ENCODE measurements around the gene ZBTB5.
"Not testable (repeated sequence)": the region's sequence is repeated elsewhere in the genome, so short reads cannot be mapped to it uniquely, and the experiment has no call there.

ZBTB5 gene

DNA sequence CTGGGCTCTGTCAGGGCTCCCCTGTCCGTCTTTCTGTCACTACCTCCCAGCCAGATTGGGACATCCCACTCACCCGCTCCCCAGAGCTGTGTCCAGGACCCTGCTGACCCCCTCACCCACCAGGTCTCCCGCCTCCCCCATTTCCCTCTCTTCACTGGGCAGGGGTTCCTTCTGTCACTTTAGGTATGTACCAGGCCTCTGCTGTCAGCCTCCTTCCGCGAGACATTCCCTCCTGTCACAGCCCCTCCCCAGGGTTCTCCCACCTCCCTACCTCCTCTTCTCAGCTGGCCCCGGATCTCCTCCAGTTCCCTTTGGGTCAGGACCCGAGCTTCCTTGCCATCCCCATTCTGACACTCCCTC, 21.0 kb upstream of the ZBTB5 start:
- DNase-seq, result no peak

DNA sequence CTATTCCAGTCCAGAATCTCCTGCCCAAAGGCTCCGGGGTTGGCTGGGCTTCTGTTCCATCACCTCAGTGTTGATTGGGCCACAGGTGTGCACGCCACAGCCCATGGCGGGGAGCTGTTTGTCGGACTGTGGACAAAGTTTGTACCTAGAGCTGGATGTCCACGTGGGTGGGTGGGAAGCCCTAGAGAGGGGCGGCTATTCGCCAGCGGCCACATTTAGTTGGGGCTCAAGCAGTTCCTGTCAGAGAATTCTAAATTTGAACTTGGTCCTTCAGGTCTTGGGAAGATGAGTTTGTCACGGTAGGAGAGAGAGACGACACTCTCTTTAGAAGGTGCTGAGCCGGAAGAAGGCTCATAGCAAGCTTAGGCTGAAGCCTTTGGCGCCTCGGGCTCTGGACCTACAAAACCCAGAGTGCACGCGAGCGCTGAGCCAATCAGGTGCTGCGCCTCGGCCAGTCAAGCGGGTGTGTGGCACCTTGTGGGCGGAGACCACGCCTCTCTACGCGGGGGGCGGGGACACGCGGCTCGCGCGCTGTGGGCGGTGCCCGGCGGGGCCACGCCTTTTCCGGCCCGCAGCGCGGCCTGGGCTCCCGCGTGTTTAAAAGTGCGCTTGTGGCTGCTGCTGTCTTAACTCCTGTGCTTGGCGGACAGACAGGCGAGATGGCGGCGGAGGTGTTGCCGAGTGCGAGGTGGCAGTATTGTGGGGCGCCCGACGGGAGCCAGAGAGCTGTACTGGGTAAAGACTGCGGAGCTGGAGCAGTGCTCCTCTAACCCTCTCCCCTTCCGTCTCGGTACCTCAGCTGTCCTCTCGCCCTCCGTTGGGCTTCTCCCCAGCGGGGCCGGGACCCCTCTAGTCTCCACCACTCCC, 20.4 kb upstream of the ZBTB5 start, which contains the start of gene POLR1E:
Gene POLR1E (plus strand): TSS at position 560 of the 867 bp plus-strand sequence. CDS start 100 bp downstream, at position 660.
- peak; percentile 80 for DNase-seq

DNA sequence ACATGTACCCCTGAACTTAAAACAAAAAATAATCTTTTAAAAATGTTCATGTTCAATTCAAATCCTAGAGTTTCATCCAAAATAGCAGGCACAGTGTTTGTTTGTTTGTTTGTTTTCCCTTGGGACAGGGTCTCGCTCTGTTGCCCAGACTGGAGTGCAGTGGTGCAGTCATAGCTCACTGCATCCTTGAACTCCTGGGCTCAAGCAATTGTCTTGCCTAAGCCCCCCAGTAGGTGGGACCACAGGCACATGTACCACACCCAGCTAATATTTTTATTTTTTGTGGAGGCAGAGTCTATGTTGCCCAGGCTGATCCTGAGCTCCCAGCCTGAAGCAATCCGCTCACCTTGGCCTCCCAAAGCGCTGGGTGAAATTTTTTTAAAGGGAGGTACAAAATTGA, 15.5 kb upstream of the ZBTB5 start:
- no peak for DNase-seq

DNA sequence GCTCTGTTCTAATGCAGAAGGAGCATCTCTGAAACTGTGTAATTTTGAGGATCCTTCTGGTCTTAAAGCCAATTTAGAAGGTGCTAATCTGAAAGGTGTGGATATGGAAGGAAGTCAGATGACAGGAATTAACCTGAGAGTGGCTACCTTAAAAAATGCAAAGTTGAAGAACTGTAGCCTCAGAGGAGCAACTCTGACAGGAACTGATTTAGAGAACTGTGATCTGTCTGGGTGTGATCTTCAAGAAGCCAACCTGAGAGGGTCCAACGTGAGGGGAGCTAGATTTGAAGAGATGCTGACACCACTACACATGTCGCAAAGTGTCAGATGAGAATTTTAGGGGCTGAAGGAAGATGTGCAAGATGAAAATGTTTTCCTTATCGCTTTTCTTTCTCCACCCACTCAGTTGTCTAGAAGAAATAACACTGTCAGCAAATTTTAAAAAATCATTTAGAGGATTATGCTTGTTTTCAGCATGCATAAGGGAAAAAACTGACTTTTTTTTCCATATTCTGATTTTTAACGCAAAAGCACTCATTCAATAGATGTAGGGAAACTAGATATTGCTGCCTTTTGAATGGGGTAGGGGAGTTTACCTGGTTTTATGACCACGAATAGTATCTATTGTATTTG, 12.9 kb upstream of the ZBTB5 start:
- not testable (repeated sequence) for DNase-seq

DNA sequence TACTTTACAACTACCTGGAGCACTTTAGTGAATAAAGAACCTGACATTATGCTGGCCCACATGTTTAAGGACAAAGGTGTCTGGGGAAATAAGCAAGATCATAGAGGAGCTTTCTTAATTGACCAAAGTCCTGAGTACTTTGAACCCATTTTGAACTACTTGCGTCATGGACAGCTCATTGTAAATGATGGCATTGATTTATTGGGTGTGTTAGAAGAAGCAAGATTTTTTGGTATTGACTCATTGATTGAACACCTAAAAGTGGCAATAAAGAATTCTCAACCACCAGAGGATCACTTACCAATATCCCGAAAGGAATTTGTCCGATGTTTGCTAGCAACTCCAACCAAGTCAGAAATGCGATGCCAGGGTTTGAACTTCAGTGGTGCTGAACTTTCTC, 12.2 kb upstream of the ZBTB5 start:
- DNase-seq, result not testable (repeated sequence)

DNA sequence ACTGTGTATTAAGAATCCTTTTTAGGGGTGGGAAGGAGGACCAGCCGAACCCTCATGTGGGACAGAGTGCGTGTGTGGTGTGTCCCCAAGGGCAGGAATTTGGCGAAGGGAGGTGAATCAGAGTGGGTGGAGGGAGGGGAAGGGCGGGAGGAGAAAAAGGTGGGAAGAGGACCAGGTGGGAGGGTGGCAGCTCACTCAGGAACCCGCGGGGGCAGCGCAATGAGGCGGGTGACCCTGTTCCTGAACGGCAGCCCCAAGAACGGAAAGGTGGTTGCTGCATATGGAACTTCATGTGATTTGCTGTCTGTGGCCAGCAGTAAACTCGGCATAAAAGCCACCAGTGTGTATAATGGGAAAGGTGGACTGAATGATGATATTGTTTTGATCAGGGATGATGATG, 11.7 kb upstream of the ZBTB5 start:
- no peak for DNase-seq

DNA sequence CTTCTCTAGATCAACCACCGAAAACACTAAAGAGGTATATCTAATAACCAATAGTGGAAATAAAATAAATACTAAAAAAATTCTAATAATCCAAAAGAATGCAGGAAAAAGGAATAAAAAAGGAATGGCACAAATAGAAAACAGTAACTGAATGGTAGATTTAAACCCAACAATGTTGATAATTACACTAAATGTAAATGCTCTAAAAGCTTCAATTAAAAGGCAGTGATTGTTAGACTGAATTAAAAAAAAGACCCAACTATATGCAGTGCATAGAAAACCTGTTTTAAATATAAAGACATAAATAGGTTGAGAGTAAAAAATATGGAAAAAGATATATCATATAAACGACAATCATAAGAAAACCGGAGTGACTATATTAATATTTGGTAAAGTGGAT, 9.2 kb upstream of the ZBTB5 start:
- DNase-seq, result no peak

DNA sequence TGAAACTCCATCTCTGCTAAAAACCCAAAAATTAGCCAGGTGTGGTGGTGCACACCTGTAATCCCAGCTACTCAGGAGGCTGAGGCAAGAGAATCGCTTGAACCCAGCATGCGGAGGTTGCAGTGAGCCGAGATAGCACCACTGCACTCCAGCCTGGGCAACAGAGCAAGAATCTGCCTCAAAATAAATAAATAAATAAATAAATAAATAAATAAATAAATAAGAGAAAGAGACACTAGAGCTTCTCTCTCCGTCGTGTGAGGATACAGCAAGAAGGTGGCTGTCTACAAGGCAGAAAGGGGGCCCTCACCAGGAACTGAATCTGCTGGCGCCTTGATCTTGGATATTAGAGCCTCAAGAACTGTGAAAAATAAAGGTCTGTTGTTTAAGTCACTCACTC, 8.7 kb upstream of the ZBTB5 start:
- not testable (repeated sequence) for DNase-seq

DNA sequence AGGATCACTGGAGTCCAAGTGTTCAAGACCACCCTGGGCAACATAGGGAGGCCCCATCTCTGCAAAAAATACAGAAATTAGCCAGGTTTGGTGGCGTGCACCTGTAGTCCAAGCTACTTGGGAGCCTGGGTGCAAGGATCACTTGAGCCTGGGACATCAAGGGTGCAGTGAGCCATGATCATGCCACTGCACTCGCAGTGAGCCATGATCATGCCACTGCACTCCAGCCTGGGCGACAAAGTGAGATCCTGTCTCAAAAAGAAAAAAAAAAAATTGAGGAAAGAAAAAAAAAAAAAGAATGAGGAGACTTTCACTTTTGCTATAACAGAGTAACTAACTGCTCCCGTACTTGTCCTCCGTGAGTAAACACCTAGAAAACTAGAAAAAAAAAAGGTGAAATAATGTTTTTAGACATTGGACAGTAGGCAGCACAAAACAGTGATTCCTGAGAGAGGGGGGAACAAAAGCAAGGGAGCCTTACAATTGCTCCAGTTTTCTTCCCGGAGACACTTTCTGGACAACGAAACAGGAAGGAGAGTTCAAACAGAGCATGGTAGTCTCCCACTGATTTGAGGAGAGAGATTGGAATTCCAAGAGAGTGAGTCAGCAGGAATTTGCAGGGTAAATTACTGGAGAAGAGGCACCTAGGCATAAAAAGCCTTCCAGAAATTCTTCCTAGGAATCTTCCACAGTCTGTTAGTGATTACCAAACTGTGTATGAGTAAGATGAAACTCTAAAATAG, 6.9 kb upstream of the ZBTB5 start:
- DNase-seq, result no peak

DNA sequence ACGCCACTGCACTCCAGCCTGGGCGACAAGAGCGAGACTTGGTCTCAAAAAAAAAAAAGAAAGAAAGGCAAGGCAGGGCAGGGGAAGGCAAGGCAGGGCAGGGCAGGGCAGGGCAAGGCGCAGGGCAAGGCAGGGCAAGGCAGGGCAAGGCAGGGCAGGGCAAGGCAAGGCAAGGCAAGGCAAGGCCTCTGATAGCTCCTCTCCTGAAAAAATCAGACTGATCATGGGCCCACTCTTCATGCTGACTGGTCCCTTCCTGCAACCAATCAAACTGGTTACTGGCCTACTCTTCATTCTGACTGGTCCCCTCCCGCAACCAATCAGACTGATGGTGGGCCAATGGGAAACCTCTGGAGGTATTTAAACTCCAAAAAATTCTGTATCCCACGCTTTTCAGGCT, 3.4 kb upstream of the ZBTB5 start:
- DNase-seq, result no peak

DNA sequence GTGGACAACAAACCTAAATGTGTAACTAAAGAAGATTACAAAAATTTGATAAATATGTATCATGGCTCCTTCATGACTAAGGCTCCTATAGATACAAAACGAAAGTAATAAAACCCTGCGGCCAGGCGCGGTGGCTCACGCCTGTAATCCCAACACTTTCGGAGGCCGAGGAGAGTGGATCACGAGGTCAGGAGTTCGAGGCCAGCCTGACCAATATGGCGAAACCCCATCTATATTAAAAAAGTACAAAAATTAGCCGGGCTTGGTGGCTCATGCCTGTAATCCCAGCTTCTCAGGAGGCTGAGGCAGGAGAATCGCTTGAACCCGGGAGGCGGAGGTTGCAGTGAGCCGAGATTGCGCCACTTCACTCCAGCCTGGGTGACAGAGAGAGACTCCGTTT, 2.3 kb upstream of the ZBTB5 start:
- DNase-seq, result not testable (repeated sequence)

DNA sequence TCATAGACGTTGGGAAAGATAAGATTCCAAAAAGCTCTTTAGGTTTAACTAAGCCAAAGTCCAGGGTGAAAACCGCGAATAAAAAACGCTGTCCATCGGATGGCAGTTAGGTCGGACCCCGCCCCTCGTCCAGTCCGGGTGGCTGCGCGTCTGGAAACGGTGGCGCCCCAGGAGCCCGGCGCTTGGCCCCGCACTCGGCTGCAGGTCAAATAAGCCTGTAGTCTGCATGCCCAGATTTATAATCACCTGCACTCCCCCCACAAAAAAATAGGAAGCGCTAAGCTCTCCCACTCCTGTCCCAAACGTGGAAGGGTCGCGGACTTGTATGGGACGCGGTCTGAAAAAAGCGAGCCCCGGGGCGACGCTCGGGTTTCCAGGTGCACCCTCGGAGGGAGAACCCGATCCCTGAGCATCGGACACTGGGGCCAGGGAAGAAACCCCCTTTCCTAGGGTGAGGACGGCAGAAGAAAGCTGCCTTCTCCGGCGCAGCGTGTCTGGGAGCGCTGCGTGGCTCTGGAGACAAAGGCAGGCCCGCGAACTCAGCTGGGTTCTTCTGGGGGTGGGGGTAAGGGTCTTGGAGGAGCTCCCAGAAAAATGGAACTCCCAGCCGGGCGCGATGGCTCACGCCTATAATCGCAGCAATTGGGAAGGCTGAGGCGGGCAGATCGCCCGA, 923 bp upstream of the ZBTB5 start:
- peak; percentile 2 for DNase-seq

DNA sequence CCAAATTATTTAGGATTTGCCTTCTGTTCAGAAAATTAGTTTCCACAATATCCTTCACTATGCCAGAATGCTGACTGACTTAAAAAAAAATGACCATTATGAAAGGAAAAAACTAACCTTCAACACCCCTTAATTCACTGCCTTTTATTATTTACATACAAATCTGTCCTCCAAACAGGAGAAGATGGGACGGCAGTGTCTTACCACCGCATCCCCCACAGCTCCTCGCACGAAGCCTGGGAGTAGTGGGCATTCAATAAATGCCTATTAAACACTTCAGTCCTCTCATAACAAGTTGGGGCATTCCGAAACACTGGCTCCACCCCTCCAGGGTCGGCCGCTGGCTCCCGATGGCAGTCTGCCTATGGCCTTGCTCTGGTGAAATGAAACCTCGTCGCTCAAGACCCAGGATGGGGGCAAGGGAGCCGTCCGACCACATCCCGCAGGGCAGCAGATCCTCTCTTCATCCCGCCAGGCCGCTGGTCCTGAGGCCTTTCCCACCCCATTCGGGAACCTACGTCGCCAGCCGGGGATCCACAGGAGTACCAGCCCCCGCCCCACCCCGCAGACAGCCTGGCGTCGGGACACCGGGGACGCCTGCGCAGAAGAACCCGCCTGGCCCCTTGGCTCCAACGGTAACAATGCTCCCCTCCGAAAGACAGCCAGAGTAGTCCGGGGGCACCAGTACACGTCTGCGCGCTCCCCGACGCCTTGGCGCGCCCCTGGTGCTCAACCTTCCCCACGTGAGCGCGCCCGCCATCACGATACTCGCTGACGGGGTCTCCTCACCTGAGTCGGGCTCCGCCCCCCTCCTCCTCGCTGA, 613 bp downstream of the ZBTB5 start:
- DNase-seq, result peak; percentile 92

DNA sequence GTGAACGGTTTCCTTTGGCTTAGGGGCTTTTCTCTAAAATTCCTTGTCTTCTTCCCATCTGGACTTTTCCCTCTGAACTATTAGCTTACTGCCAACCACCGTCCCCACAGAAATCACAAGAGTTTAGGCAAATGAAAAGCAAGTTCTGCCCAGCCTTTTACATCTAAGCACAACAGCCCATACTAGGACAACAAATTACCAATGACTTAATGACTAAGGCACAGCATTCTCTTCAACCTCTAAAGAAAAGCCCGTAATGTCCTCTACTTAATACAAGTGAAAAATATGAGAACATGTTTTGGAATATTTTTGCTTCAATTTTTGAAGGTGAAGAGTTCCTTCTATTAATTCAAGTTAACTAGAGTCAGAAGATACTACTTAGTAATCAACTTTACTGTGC, 1.2 kb downstream of the ZBTB5 start:
- DNase-seq, result no peak

DNA sequence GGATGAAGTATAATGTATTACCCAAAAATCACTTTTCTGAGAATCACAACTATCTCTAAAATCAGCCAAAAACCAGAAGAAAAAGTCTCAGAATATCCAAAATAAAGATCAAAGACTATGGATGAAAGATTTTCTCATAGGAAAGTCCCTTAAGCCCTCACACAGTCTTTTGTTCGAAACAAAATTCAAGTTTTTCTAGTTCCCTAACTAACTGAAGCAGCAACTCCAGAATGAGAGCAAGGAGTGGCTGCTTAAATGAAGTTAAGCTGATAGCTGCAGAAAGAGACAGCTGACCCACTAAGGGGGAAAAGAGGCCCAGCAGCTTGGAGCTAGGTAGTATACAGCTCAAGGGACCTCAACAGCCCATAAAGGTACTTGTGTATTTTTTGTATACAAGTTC, 8.4 kb downstream of the ZBTB5 start:
- DNase-seq, result no peak

DNA sequence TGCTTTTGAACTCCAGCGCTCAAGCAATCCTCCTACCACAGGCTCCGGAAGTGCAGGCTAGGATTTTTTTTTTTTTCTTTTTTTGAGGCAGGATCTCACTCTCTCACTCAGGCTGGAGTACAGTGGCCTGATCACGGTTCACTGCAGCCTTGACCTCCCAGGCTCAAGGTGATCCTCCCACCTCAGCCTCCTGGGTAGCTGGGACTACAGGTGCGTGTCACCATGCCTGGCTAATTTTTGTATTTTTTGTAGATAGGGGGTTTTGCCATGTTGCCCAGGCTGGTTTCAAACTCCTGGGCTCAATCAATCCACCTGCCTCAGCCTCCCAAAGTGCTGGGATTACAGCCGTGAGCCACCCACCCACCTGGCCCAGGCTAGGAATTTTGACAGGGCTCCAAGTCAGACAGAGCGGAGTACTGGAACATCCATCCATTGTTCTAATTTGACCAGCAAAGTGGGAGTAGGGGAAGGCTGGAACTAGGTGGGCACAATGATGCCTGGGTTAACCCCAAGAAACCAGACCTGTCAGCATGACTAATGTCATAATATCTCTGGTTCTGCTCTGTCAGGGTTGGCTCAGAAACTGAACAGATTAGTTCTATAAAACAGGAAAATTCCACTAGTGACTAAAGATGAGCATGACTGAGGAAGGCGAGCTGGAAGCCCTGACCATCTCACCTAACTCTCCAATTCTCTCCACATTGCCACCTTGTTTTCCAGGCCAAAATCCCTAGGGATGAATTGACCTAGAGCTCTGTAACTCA, 9.2 kb downstream of the ZBTB5 start:
- no peak for DNase-seq

DNA sequence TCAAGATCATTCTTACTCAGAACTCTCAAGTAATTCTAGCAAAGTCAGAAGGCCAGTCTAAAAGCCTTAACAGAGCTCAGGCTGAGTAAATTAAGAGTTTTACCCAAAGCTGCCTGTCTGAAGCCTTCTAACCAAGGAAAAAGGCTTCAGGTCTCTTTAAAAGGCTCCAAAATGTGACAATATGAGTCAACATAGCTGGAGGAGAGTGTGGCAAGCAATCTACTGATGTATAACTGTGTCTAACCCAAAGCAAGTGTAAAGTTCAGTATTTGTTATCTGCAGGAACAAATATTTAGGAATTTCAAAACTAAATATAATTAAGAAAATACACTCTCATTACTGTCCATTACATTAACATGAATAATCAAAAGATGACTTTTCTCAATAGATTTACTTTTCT, 11.0 kb downstream of the ZBTB5 start:
- DNase-seq, result no peak

DNA sequence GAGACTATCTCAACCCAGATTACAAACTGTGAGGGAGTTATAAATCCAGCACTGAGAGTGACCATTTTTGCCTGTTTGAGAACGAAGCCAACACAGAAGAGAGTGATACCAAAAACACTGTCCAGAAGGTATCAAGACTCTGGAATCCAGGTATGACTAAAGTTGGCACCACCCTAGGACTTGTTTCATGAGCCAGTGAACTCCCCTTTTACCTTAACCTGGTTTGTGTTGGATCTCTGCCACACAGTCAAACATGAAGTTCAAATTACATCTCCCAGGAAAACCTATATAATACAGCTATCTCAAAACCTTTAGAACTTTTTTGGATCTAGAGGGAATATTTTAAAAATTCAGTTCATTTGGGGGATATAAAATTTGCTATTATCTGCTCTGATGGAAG, 11.4 kb downstream of the ZBTB5 start:
- DNase-seq, result peak; percentile 9

DNA sequence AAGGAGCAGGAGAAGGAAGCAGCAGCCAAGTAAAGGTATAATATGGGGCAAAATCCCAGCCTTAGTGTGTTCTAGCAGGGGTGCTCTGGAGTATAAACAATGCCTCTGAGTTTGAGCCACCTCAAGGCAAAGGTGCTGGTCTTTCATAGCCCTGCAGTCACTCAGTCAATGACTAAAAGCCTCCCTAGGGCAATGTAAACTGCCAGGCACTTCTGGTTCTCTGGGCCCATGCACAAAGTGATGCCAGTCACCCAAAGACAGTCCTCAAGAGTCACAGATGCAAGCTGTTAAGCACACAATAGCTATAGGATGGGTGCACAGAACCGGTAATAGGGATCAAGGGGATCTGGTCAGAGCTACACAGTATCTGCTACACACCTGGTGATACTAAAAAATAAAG, 12.6 kb downstream of the ZBTB5 start:
- DNase-seq, result peak; percentile 41

DNA sequence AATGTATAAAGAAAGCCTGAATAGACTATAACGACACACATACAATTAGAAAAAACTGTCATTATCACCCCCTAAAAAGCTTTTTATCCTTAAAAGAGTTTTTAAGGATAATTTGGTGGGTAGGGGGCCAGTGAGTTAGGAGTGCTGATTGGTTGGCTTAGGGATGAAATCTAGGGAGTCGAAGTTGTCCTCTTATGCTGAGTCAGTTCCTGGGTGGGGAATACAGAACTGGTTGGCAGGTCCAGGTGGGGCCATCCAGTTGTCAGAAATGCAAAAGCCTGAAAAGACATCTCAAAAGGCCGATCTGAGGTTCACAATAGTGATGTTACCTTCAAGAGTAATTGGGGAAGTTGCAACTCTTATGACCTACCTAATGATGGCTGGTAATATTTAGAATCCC, 13.6 kb downstream of the ZBTB5 start:
- DNase-seq, result no peak

DNA sequence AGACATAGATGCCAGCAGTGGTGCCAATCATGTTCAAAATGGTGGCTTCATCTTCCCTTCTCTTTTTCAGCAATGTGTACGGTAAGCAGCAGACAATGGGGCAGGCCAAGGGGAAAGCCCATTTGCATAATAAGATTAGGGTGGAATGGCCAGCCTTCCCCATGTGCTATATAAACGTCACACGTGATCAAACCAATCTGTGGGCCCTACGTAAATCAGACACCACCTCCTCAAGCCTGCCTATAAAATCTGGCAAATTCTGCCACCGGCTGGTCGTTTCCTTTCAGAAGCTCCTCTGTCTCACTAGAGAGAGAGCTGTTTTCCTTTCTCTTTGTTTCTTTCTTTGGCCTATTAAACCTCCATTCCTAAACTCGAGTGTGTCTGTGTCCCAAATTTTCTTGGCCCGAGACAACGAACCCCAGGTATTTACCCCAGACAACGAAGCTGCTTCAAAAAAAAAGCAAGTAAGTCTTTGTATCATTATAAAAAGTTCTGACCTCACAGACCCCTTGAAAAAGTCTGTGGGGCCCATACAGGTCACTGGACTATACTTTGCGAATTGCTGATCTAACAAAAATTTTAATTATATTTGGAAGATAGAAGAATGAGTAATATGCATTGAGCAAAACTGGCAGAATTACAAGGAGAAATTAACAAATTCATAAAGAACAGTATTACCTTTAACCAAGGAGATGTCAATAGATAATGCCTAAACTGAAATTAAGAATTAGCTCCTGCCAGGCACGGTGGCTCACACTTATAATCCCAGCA, 15.2 kb downstream of the ZBTB5 start:
- DNase-seq, result no peak
